ENCODE data around the gene NUFIP2. TPM values are rescaled to one million over a fixed set of nuclear protein-coding genes. Genes with fewer than 3 reads are reported as not detected.
"Not testable (repeated sequence)": the region's sequence is repeated elsewhere in the genome, so short reads cannot be mapped to it uniquely, and the experiment has no call there.

The NUFIP2 gene
- total RNA-seq, 2 experiments from 2014 or later: 78.4 to 82.2 TPM

- no peak overlapping the region for H3K27ac Mint-ChIP-seq
- no peaks in the 10 kb centered on the region for H3K36me3 Mint-ChIP-seq (ENCODE audit: low read depth)
- no peaks in the 10 kb centered on the region for H3K27me3 Mint-ChIP-seq
- H3K4me1 Mint-ChIP-seq (ENCODE audit: low read depth): no peaks in the 10 kb centered on the region
- ChIA-PET CTCF (interaction anchor here (1.4 kb wide), 1 partner anchor 58 kb away, joined by 3 read pairs; the partner anchor contains the start of gene MYO18A), POLR2A (no interaction called here)
- H3K4me3 ChIP-seq (ENCODE audit: low read length): no peak overlapping the region
- no peaks in the 10 kb centered on the region for H3K4me1 ChIP-seq (ENCODE audit: insufficient read depth, low read length)
- no peak overlapping the region for H3K27ac ChIP-seq (ENCODE audit: low read depth in 1 of 2, low read length in 2 of 2)
- no peak for DNase-seq
- TF ChIP-seq, protein P1, sequence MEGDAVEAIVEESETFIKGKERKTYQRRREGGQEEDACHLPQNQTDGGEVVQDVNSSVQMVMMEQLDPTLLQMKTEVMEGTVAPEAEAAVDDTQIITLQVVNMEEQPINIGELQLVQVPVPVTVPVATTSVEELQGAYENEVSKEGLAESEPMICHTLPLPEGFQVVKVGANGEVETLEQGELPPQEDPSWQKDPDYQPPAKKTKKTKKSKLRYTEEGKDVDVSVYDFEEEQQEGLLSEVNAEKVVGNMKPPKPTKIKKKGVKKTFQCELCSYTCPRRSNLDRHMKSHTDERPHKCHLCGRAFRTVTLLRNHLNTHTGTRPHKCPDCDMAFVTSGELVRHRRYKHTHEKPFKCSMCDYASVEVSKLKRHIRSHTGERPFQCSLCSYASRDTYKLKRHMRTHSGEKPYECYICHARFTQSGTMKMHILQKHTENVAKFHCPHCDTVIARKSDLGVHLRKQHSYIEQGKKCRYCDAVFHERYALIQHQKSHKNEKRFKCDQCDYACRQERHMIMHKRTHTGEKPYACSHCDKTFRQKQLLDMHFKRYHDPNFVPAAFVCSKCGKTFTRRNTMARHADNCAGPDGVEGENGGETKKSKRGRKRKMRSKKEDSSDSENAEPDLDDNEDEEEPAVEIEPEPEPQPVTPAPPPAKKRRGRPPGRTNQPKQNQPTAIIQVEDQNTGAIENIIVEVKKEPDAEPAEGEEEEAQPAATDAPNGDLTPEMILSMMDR (IDR thresholded peaks at IDR 0.05): no peak
- no peaks in the 10 kb centered on the region for H3K27me3 ChIP-seq (ENCODE audit: control insufficient read depth in 1 of 2, insufficient read depth in 2 of 2, low read length in 2 of 2)
- no peaks in the 10 kb centered on the region for H3K9me3 ChIP-seq (ENCODE audit: control insufficient read depth in 1 of 2, insufficient read depth in 1 of 2, low read length in 2 of 2)
- H3K36me3 ChIP-seq (ENCODE audit: insufficient read depth, low read length): no peaks in the 10 kb centered on the region
- no peak for ATAC-seq (ENCODE audit: poor library complexity)
- no peaks in the 10 kb centered on the region for H3K9me3 Mint-ChIP-seq
- intact Hi-C loops (cut with DNase I, micrococcal nuclease): no loop called here
- H3K4me3 Mint-ChIP-seq: no peak overlapping the region
These were observed 55.7 kb downstream of the NUFIP2 start for GRCh38 chr17:29238133-29238850.

DNA sequence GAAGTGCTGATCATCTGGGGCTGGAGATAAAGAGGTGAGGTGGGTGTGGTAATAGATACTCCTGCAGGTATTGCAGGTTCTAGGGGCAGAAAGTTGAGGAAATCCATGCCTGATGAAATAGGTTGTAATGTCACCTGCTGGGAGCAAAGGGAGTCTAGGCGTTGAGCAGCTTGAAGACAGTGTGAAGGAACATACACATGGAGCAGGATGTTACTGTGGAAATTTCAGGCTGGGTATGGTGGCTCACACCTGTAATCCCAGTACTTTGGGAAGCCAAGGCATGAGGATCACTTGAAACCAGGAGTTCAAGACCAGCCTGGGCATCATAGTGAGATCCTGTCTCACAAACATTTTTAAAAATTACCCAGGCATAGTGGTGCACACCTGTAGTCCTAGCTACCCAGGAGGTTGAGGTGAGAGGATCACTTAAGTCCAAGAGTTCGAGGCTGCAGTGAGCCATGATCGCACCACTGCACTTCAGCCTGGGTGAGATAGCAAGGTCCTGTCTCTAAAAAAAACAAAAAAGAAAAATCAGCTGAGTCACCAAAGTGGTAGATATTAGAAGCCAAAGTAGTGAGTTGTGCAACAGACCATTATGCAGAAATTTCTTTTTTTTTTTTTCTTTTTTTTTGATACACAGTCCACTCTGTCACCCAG is 56.3 kb downstream of the NUFIP2 start:
- intact Hi-C loops (cut with DNase I, micrococcal nuclease): no loop called here
- Mint-ChIP-seq H3K36me3 (ENCODE audit: low read depth) (no peaks in the 10 kb centered on the region), H3K27me3 (no peaks in the 10 kb centered on the region), H3K4me1 (ENCODE audit: low read depth) (no peaks in the 10 kb centered on the region), H3K4me3 (no peak overlapping the region), H3K9me3 (no peaks in the 10 kb centered on the region), H3K27ac (no peak overlapping the region)
- H3K27me3 ChIP-seq (ENCODE audit: control insufficient read depth in 1 of 2, insufficient read depth in 2 of 2, low read length in 2 of 2): no peaks in the 10 kb centered on the region
- H3K27ac ChIP-seq (ENCODE audit: low read depth in 1 of 2, low read length in 2 of 2): no peak overlapping the region
- ATAC-seq (ENCODE audit: poor library complexity): no peak
- DNase-seq: no peak
- H3K36me3 ChIP-seq (ENCODE audit: insufficient read depth, low read length): no peaks in the 10 kb centered on the region
- TF ChIP-seq, protein P1 (IDR thresholded peaks at IDR 0.05): no peak
- no peaks in the 10 kb centered on the region for H3K9me3 ChIP-seq (ENCODE audit: control insufficient read depth in 1 of 2, insufficient read depth in 1 of 2, low read length in 2 of 2)
- H3K4me3 ChIP-seq (ENCODE audit: low read length): no peak overlapping the region
- no peaks in the 10 kb centered on the region for H3K4me1 ChIP-seq (ENCODE audit: insufficient read depth, low read length)
- ChIA-PET POLR2A (no interaction called here), CTCF (interaction anchor here (1.4 kb wide), 1 partner anchor 58 kb away, joined by 3 read pairs; the partner anchor contains the start of gene MYO18A)

GRCh38 chr17:29235904-29236303 is 58.0 kb downstream of the NUFIP2 start:
- Mint-ChIP-seq H3K4me3 (no peak overlapping the region), H3K27ac (no peak overlapping the region), H3K4me1 (ENCODE audit: low read depth) (no peaks in the 10 kb centered on the region), H3K27me3 (no peaks in the 10 kb centered on the region), H3K36me3 (ENCODE audit: low read depth) (no peaks in the 10 kb centered on the region), H3K9me3 (no peaks in the 10 kb centered on the region)
- no peaks in the 10 kb centered on the region for H3K4me1 ChIP-seq (ENCODE audit: insufficient read depth, low read length)
- H3K27ac ChIP-seq (ENCODE audit: low read depth in 1 of 2, low read length in 2 of 2): no peak overlapping the region
- intact Hi-C loops (cut with DNase I, micrococcal nuclease): no loop called here
- no peak for DNase-seq
- ChIA-PET CTCF (no interaction called here), POLR2A (no interaction called here)
- H3K4me3 ChIP-seq (ENCODE audit: low read length): no peak overlapping the region
- no peaks in the 10 kb centered on the region for H3K36me3 ChIP-seq (ENCODE audit: insufficient read depth, low read length)
- ATAC-seq (ENCODE audit: poor library complexity): no peak
- TF ChIP-seq, protein P1 (IDR thresholded peaks at IDR 0.05): no peak
- no peaks in the 10 kb centered on the region for H3K27me3 ChIP-seq (ENCODE audit: control insufficient read depth in 1 of 2, insufficient read depth in 2 of 2, low read length in 2 of 2)
- H3K9me3 ChIP-seq (ENCODE audit: control insufficient read depth in 1 of 2, insufficient read depth in 1 of 2, low read length in 2 of 2): no peaks in the 10 kb centered on the region

- CTCF ChIA-PET; H3K9me3 Mint-ChIP-seq; H3K27ac ChIP-seq (ENCODE audit: low read depth in 1 of 2, low read length in 2 of 2); DNase-seq; H3K27me3 ChIP-seq (ENCODE audit: control insufficient read depth in 1 of 2, insufficient read depth in 2 of 2, low read length in 2 of 2); H3K4me1 Mint-ChIP-seq (ENCODE audit: low read depth); H3K9me3 ChIP-seq (ENCODE audit: control insufficient read depth in 1 of 2, insufficient read depth in 1 of 2, low read length in 2 of 2); H3K36me3 ChIP-seq (ENCODE audit: insufficient read depth, low read length); ATAC-seq (ENCODE audit: poor library complexity); H3K4me3 ChIP-seq (ENCODE audit: low read length); H3K4me3 Mint-ChIP-seq; POLR2A ChIA-PET; H3K36me3 Mint-ChIP-seq (ENCODE audit: low read depth); H3K27ac Mint-ChIP-seq; intact Hi-C loops (cut with DNase I, micrococcal nuclease); H3K27me3 Mint-ChIP-seq; H3K4me1 ChIP-seq (ENCODE audit: insufficient read depth, low read length): not testable (repeated sequence)
These were observed 59.0 kb downstream of the NUFIP2 start for GRCh38 chr17:29234972-29235371.
